Measurements from ENCODE around the gene BPHL. TPM values are rescaled to one million over a fixed set of nuclear protein-coding genes. Genes with fewer than 3 reads are reported as not detected.

The BPHL gene
- total and polyA plus RNA-seq, 10 of the 15 experiments (the other 5 are each of a cell fraction or from before 2014, with no cell fraction given) = 8.0 to 17.8 (median 12.4) TPM

DNA sequence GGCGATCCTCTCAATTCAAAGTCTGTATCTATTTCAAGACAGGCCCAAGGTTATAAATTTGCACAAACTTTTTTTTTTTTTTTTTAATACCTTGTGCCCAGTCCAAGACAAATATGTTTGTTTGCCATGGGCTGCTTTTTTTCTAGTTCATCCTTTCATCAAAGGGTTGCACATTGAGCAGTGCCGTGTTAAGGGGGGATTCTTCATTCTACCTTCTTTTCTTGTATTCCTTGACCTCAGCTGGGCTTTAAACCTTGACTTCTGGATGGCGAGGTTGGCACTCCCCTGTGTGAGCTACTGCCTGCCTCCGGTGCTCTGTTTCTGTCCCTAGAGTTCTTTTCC lies 42.8 kb upstream of the BPHL start:
- in situ Hi-C loops (cut with MboI) = no loop called here
- Histone ChIP-seq H3K36me3 (ENCODE audit: control insufficient read depth in 2 of 2, insufficient read depth in 2 of 2, low read length in 1 of 2) (peaks cover 0 to 11% of the 10 kb centered on the region in 2 experiments; a peak in 3 of 4 replicates), H3K79me2 (ENCODE audit: control insufficient read depth, insufficient read depth, low read length) (peaks cover 4% of the 10 kb centered on the region), H2AFZ (ENCODE audit: control insufficient read depth, low read depth, low read length) (no peak overlapping the region), H3K9ac (ENCODE audit: control insufficient read depth, insufficient read depth, low read length) (no peak overlapping the region), H3K27me3 (replicated peaks in 1 of 2; ENCODE audit: control insufficient read depth in 2 of 2, insufficient read depth in 2 of 2, low read length in 1 of 2) (no peaks in the 10 kb centered on the region), H3K27ac (ENCODE audit: control insufficient read depth, insufficient read depth) (no peak overlapping the region), H4K20me1 (ENCODE audit: control insufficient read depth, insufficient read depth) (no peaks in the 10 kb centered on the region), H3K4me3 (no peak overlapping the region), H3K4me1 (ENCODE audit: control insufficient read depth, insufficient read depth, low read length) (peaks cover 4% of the 10 kb centered on the region; the same call in 1 of the 2 replicates), H3K4me2 (ENCODE audit: control insufficient read depth, insufficient read depth) (no peak overlapping the region; the same call in 1 of the 2 replicates), H3K9me3 (replicated peaks; ENCODE audit: control insufficient read depth, insufficient read depth, low read length) (no peaks in the 10 kb centered on the region; the same call in 2 of the 3 replicates)
- intact Hi-C loops (cut with micrococcal nuclease; ENCODE audit: unreplicated experiment) = no loop called here
- DNase-seq (ENCODE audit: low read depth, low spot score) = no peak
- 51% methylated on average over 4 of the region's 4 CpGs for WGBS (ENCODE audit: insufficient coverage, insufficient replicate concordance, low lambda C conversion rate, missing lambda C conversion rate)
- RAD21 ChIA-PET (ENCODE audit: unreplicated experiment) = interaction anchor here (0.8 to 1.5 kb wide), 2 partner anchors 176 to 284 kb away, joined by 3 to 4 read pairs; no protein-coding TSS in a partner anchor
- BruUV-seq (replicated peaks) = no TSS peak
- SMC1A ChIA-PET (ENCODE audit: uncharacterized antibody, unreplicated experiment) = interaction anchor here (0.8 to 1.4 kb wide), 4 partner anchors 9 to 85 kb away, joined by 3 to 6 read pairs (median 4); no protein-coding TSS in a partner anchor
- 0 out of 2 replicates have a peak, but pooled peaks have one; percentile 0 for TF ChIP-seq NR2F1 (conservative IDR thresholded peaks at IDR 0.05)
- no peak for TF ChIP-seq REST (IDR thresholded peaks at IDR 0.05; ENCODE audit: low read depth, low read length)
- CTCF ChIA-PET = interaction anchor here (0.6 to 1.9 kb wide), 6 partner anchors 8 to 1441 kb away, joined by 3 to 7 read pairs (median 4); no protein-coding TSS in a partner anchor
- no peak for FAIRE-seq
- POLR2A ChIA-PET = interaction anchor here (0.5 to 1.4 kb wide), 2 partner anchors 9 to 20 kb away, joined by 3 read pairs; no protein-coding TSS in a partner anchor
- ATAC-seq = no peak
